Measurements from ENCODE around the gene OR1D2.

The OR1D2 gene

GRCh38 chr17:3039736-3040135 lies 64.5 kb downstream of the OR1D2 start:
- H3K79me2 ChIP-seq (ENCODE audit: control insufficient read depth, low read length), result no peaks in the 10 kb centered on the region
- peak overlapping the region; percentile 2; the same call in 1 of the 2 replicates for H3K4me3 ChIP-seq (ENCODE audit: low read length)
- H3K27me3 ChIP-seq (ENCODE audit: control insufficient read depth, low read length), result no peaks in the 10 kb centered on the region
- H3K9me2 ChIP-seq (replicated peaks; ENCODE audit: control insufficient read depth, low read length), result no peaks in the 10 kb centered on the region
- peak overlapping the region; percentile 12; the same call in 1 of the 2 replicates for H3K4me2 ChIP-seq (ENCODE audit: low read length)
- H4K20me1 ChIP-seq (ENCODE audit: control insufficient read depth, insufficient read depth, low read depth, low read length), result no peaks in the 10 kb centered on the region
- TF ChIP-seq EZH2phosphoT487 (IDR thresholded peaks at IDR 0.05; ENCODE audit: borderline replicate concordance, low read length), result no peak
- TF ChIP-seq CTCF (IDR thresholded peaks at IDR 0.05; ENCODE audit: low read depth, low read length, poor library complexity, severe bottlenecking), result no peak
- no peak overlapping the region for H3K27ac ChIP-seq (ENCODE audit: low read depth, low read length)
- H3F3A ChIP-seq (ENCODE audit: control insufficient read depth, insufficient read depth), result no peaks in the 10 kb centered on the region
- peaks cover 13% of the 10 kb centered on the region for H3K4me1 ChIP-seq (ENCODE audit: control insufficient read depth, low read length)
- no peaks in the 10 kb centered on the region for H3K36me3 ChIP-seq (ENCODE audit: control insufficient read depth, low read length)
- H3K9me3 ChIP-seq (ENCODE audit: control insufficient read depth, insufficient read depth, low read length), result peaks cover 19% of the 10 kb centered on the region

GRCh38 chr17:3038941-3039340 lies 65.3 kb downstream of the OR1D2 start:
- Histone ChIP-seq H4K20me1 (ENCODE audit: control insufficient read depth, insufficient read depth, low read depth, low read length) (no peaks in the 10 kb centered on the region), H3K36me3 (ENCODE audit: control insufficient read depth, low read length) (no peaks in the 10 kb centered on the region), H3K9me2 (replicated peaks; ENCODE audit: control insufficient read depth, low read length) (no peaks in the 10 kb centered on the region), H3K4me1 (ENCODE audit: control insufficient read depth, low read length) (peaks cover 13% of the 10 kb centered on the region), H3K27ac (ENCODE audit: low read depth, low read length) (no peak overlapping the region), H3F3A (ENCODE audit: control insufficient read depth, insufficient read depth) (no peaks in the 10 kb centered on the region), H3K27me3 (ENCODE audit: control insufficient read depth, low read length) (no peaks in the 10 kb centered on the region), H3K9me3 (ENCODE audit: control insufficient read depth, insufficient read depth, low read length) (peaks cover 11% of the 10 kb centered on the region), H3K4me2 (ENCODE audit: low read length) (peak overlapping the region; percentile 35), H3K79me2 (ENCODE audit: control insufficient read depth, low read length) (no peaks in the 10 kb centered on the region), H3K4me3 (ENCODE audit: low read length) (no peak overlapping the region)
- TF ChIP-seq EZH2phosphoT487 (IDR thresholded peaks at IDR 0.05; ENCODE audit: borderline replicate concordance, low read length), result no peak
- no peak for TF ChIP-seq CTCF (IDR thresholded peaks at IDR 0.05; ENCODE audit: low read depth, low read length, poor library complexity, severe bottlenecking)

Data from DOHH2 (cell line).